Activated T-helper 1 cell treated with anti-CD3 and anti-CD28 coated beads, Interleukin-2, amount 50 U/mL, for 16 hours (primary cell): Measurements from ENCODE around the gene KRT33B.
"Not testable (repeated sequence)": the region's sequence is repeated elsewhere in the genome, so short reads cannot be mapped to it uniquely, and the experiment has no call there.

ENCODE experiments used
- DNase-seq, 2 donors: peaks; one replicate each; pipeline ENCODE4 v3.0.0-alpha.2; 2020; ENCODE audit warnings: low read depth in 1 of 2, low spot score in 1 of 2

The KRT33B gene

DNA sequence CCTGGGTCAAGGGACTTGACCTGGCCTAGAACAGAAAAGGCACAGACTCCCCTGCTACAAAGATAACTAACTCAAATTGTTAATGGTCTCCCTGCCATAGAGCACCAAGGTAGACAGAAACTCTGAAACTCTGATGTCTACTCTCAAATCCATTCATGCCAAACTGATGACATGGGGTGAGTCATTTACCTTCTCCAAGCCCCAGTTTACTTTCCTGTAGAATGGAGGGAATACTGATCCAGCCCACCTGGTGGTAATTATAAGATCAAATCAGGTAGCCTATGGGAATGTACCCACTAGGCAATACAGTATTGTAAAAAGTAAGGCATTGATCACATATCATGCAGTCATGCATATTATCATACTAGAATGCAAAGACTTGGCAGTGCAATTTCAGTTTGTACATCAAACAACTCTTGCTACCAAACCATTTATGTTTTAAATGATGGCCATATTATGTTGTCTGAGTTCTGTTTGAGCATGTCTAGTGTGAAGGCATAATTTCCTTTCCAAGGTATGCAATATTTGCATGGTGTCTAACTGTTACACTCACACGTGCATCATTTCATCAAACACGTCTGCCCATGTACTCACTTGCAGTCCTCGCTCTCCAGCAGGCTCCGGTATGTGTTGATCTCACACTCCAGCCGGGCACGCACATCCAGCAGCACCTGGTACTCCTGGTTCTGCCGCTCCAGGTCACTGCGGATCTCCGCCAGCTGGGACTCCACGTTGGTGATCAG lies 24.8 kb upstream of the KRT33B start:
- DNase-seq, result no peak

DNA sequence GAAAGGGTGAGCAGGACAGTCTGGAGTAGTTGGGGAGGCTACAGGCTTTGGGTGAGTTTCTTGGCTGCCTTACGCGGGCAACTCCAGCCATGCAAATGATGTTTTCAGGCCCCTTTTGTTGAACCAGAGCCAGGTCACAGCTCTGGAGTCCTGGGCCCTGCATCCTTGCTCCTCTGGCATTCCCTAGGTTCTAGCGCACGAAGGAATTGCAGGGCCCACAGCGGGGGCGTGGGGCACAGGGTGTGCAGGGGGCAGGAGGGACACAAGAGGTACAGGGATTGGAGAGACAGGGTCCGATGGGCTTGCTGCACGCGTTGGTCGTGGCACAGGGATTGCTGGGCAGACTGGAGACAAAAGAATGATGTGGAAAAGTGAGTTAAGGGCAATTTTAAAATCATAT lies 24.2 kb upstream of the KRT33B start:
- DNase-seq, result no peak

DNA sequence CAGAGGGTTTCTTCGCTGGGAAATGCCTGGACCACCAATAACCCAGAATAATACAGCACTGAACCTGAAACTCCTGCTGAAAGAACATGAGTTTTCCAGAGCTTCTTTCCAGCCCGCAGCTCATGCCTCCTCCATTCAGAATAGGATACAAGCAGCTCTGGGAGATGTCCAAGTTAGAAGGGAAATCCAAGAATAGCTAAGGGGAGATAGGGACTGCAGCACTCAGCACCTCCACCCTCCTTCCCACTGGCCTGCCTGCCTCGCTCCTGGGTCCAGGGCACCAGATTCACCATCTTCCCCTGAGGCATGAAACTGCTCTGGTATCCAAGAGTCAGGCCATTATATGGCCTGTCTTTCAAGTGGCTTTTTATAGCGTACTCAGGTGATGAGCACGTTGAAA lies 23.7 kb upstream of the KRT33B start:
- DNase-seq, result no peak

DNA sequence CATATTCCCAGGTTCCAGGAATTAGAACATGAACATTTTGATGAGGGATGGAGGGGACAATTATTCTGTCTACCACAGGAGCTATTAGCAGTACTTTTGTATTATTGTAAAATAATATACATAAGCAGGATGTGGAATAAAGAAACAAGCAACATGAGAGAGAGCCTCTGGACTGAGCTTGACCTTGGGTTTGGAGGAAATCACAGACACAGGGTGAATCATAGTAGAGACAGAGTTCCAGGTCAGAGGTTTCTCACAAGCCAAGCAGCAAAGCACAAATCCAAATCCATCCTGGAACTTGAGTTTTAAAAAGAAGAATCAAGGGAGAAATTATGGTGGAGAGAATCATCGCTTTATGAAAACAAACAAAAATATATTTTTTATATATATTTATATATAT lies 22.7 kb upstream of the KRT33B start:
- no peak for DNase-seq

DNA sequence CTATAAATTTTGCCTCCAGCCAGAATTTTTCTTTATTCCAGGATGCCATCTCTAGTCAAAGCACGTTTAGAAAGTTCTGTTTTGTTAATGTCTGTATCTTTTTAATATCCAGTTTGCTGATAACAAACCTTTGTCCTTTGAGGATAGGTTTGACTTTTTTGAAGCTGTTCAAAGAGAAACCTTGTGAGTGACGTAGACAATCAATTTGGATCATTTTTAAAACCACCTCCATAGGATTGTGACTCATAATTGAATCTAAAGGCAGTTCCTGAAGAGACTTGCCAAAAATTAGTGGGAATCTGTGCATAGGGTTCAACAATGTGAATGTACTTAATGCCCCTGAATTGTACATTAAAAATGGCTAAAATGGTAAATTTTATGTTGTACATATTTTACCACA lies 21.9 kb upstream of the KRT33B start:
- no peak for DNase-seq

DNA sequence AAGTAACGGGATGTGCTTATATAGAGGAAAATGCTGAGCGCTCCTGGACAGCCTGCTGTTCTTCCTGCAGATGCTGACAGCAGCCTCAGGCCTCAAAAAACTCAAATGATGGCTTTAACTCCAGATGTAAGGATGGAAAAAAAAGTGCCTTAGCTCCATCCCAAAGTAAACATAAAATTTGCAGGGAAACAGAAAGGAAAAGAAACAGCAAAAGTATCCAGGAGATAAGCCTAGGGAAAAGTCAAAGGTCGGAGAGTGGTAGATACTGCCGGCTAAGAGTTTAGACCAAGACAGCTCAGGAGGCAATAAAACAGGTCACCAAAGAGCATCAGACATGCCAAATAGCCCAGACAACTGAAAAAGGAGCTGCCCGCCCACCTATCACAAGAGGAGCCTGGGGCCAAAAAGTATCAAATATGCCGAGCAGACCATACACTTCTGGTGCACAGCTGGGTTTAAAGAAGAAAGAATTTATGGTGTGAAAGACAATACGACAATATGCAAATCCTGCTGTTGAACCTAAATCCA lies 20.9 kb upstream of the KRT33B start:
- no peak for DNase-seq

DNA sequence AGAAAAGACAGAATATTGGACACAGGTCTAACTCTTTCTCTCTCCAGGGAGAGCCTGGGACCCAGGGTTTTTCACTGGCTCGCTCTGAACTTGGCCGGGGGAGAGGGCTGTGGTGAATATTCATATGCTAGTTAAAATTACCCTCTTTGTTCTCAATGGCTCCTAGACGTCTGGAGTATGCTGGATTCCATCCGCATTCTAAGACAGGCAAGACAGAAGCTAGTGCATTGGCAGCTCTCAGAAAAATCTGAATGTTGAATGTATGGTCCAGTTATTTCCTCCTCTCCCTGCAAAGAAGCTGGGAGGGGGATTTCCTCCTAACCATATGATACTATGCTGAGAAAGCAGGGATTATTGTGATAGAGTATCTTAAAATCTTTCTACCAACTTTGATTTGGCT lies 18.1 kb upstream of the KRT33B start:
- no peak for DNase-seq

DNA sequence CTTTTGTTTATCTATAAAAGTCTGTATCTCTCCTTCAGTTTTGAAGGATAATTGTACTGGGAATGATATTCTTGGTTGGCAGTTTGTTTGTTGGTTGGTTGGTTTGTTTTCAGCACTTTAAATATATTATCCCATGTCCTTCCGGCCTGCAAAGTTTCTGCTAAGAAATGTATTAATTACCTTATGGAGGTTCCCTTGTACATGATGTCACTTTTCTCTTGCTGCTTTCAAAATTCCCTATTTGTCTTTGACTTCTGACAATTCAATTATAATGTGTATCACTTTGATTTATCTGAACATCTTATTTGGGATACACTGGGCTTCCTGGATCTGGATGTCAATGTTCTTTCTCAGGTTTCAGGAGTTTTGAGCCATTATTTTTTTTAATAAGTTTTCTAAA lies 16.6 kb upstream of the KRT33B start:
- no peak for DNase-seq

DNA sequence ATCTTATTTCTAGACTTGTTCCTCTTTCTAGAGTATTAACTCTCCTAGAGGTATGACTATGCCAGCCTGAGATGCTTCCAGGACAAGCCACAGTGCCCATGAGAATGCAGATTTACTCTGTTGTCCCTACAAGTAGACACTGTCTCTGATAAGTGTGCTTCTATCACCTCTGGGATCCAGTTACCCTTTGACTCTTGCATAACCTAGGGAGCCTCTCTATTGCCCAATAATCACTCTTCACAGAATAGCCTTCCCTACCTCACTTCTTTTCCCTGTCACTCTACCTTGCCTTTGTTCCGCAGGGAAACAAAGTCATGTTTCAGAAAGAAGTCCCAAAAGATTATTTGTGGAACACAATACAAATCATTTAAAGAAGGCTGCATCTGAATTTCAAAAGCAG lies 14.1 kb upstream of the KRT33B start:
- no peak for DNase-seq

DNA sequence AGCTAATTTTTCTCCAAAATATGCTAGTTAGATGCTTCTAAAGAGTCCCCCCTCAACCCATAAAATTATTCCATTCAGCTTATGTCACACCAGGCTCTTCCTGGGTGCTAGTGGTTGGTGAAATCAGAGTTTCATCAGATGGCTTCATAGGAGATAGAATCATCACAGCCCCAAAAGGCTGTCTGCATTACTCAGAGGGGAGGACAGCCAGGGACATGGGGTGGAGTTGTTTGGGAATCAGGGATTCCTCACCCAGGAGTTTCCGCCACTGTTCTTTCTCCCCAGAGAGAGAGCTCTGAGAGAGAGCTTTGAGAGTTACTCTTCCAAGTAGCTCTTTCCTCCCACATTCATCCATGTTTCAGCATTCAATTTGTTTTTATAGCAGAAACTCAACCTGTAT lies 12.8 kb upstream of the KRT33B start:
- DNase-seq, result no peak

DNA sequence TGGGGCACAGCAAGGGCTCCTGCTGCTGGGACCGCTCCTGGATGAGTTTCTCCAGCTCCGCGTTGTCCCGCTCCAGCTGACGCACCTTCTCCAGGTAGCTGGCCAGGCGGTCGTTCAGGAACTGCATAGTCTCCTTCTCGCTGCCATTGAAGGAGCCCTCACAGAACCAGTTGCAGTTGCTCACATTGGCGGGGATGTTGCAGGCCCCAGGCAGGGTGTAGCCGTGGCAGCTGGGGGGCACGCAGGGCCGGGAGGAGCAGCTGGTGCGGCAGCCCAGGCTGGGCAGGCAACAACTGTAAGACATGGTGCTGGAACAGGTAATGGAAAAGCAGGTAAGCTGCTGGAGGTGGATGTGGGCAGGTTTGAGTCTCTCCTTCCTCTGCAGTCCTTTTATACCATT lies 12.3 kb upstream of the KRT33B start, which contains the start of gene KRT34:
Gene KRT34 (minus strand): TSS at position 364 of the 400 bp plus-strand sequence. CDS start 60 bp downstream, at position 304.
- not testable (repeated sequence) for DNase-seq

DNA sequence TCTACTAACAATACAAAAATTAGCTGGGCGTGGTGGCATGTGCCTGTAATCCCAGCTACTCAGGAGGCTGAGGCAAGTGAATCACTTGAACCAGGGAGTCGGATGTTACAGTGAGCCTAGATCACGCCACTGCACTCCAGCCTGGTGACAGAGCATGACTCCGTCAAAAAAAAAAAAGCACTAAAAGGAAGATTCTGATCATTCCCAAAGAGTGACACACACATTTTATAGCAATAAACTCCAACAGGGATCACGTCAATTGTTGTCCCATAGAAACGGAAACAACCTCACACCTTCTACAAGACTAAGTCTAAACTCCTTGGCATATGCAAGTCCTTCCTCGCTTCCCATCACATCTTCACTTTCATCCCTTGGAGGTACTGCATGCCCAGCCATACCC lies 10.5 kb upstream of the KRT33B start:
- not testable (repeated sequence) for DNase-seq

DNA sequence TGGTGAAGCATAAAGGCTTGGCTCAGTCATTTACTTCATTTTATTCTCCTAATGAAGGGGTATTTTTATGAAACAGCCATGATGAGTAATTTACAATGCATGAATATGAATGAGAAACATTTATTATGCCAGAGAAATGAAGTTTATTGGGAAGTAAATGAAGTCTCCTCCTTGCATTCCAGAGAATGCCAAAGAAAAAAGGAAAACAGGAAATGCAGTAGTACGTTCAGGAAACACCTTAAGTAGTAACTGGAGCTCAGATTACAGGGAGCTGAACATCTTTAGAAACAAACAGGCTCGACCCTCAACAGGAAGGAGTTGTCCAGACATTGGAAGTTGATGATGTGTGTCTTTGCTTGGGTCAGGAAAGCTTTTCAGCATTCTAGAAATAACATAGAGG lies 7.9 kb upstream of the KRT33B start:
- DNase-seq, result no peak

DNA sequence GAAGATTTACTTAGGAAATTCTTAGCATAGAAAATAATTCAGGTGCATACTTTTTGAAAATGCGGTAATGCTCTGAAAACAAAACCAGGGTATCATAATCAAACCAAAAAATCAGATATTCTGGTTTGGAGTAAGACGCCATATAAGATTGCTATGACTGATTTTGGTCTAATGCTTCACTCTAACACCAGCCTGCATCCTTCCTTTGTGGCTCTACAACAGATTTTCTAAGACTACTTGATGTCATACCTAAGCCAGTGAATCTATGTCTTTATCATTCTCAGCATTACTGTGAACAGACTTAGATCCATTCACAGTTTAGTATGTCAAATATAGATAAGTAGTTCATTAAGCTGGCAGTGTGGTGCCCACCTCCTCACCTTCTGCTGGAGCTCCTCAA lies 590 bp downstream of the KRT33B start:
- no peak for DNase-seq

DNA sequence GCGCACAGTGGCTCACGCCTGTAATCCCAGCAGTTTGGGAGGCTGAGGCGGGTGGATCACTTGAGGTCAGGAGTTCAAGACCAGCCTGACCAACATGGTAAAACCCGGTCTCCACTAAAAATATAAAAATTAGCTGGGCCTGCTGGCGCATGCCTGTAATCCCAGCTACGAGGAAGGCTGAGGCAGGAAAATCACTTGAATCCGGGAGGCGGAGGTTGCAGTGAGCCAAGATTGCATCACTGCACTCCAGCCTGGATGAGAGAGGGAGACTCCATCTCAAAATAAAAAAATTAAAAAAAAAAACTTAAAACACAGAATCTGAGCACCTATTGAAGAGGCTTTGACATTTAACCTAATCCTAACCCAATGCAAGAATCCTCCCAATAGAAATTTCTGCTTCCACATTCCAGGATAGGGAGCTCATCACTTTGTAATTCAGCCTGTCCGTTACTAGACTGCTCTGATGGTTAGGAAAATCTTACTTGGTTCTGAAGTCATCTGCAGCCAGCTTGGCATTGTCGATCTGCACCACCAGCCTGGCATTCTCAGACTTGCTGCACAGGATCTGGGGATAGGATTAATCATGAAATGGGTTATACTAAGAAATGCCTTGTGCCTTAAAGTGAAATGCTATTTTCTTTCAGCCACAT lies 2.1 kb downstream of the KRT33B start:
- no peak for DNase-seq

DNA sequence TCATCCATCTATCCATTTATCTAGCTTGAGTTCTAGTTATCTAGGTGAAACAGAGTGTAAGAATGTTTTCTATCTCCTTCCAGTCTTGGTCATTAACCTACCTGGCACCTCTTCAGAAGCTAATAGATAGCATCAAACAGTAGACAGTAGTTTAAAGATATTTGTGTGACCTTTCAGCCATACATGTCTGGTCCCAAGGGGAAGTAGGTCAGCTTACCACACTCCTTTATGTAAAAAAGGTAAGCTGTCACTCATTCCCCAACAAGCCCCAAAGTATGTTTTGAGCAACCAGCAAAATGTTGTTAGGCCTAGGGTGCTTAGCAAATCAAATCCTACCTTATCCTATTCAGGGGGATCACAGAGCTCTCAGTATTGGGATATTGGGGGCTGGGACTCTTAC lies 3.5 kb downstream of the KRT33B start:
- no peak for DNase-seq

DNA sequence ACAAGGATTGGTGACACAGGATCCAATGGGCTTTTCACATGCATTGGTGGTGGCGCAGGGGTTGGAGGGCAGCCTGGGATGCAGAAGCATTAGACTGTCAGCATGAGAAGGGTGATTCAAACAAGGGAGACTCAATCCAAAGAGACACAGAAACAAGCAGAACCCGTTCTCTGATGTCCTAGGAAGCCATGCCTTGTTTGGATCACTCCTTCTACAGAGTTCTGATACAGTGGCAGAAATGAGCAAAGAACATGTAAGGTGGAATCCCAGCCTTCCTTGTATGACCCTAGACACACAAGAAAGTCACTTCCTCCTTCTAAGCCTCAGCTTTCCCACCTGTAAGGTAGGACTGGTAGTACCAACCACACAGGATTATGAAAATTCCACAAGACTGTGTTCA lies 5.7 kb downstream of the KRT33B start:
- DNase-seq, result no peak

DNA sequence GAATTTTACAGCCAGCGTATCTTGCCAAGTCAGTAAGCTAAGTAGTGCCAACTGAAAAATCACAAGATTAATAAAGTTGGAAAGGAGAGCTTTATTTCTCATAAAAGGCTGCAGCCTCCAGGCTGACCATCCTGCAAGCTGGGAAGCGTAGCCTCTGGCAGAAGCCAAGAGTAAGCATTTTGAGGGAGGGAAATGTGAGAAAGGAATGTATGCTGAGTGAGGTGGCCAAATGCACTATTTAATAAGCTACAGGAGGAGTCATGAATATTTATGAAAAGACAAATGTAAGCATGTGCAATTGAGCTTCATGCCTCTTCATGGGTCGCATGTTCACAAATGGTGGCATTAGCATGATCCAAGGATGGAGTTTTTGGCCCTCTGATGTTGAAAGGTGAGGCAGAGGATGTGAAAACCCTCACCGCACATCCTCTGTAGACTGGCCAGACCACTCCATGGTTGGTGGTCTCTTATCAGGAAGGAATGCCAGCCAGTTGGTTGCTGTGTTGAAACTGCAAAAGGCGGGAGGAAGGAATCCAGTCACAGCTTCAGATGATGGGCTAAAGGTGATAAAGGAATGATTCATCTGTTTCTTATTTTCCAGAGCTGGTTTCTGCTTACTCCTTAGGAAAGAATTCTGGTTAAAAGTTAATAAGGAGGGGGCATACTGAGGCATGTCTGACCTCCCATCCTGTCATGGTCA lies 9.2 kb downstream of the KRT33B start:
- DNase-seq, result no peak

DNA sequence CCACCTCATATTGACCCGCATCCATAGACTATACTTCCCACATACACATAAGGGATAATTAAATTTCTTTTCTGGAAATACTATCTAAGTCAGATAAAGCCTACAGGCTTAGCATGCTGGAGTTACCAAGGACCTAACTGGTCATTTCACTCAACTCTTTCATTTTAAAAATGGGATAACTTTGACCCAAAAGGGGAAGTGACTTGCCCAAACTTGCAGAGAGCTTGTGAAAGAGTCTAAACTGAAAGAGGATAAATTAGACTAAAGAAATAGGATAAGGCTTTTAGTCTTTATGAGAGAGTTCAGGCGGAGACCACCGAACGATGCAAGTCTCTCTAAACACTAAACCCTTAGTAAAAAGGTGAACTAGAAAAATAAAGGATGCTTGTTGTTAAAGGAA lies 15.1 kb downstream of the KRT33B start:
- DNase-seq, result no peak

DNA sequence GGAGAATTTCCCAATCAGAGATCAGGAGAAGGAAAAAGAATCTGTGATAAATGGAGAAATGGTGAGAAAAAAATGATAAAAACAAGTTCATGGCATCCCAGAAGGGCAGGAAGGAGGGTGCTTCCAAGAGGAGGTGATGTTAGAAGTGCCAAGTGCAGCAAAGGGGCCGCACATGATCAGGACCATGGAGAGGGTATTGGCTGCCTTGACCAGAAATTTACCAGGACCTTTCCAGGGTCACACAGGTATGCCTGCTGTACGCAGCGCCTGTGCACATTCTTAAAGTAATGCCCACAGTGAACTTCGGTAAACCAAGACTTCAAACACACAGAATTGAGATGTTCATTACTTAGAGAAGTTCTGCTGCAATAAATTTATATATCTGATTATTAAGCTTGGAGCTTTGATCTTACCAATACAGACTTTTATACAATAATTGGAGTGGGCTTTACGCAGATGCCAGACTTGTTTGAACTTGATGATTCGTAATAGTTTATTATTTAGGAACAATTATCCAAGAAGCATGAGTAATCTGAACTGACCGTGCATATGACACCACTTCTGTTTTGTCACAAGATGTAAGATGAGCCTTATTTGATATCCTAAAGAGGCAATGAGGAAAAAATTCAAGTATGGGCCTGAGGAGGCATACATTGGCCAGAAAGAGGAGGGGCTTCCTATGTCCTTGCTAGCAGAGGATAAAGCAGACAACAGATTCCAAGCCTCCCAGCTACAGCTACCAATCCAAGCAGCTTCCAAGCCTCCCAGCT lies 16.8 kb downstream of the KRT33B start:
- no peak for DNase-seq

DNA sequence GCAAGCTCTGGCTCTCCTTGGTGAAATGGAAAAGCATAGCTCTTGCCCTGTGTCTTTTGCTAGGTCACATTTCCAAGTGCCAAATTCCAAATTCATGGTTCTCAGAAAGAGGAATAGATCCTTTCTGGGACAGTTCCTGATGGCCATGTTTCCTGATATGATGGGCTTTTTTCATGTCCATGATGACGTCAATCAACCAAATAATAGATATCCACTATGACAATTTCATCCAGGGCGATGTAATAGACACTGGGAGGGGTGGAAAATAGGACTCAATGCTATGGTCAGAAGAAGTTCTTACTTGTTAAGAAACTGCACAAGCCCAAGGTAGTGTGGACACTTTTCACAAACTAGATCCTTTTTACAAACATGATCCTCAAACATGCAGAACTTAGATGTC lies 18.4 kb downstream of the KRT33B start:
- DNase-seq, result no peak
